HG03354 (cell line): Measurements from ENCODE around the gene WDR41.
"Not testable (repeated sequence)": the region's sequence is repeated elsewhere in the genome, so short reads cannot be mapped to it uniquely, and the experiment has no call there.

ENCODE experiments used
- ATAC-seq: cut with Tn5 transposase; IDR thresholded peaks from one replicate; pipeline ENCODE4 v1.9.1; 2021; ENCODE audit warnings: mild to moderate bottlenecking; ENCODE audit not compliant: unreplicated experiment, poor library complexity, severe bottlenecking

The WDR41 gene, protein sequence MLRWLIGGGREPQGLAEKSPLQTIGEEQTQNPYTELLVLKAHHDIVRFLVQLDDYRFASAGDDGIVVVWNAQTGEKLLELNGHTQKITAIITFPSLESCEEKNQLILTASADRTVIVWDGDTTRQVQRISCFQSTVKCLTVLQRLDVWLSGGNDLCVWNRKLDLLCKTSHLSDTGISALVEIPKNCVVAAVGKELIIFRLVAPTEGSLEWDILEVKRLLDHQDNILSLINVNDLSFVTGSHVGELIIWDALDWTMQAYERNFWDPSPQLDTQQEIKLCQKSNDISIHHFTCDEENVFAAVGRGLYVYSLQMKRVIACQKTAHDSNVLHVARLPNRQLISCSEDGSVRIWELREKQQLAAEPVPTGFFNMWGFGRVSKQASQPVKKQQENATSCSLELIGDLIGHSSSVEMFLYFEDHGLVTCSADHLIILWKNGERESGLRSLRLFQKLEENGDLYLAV

DNA sequence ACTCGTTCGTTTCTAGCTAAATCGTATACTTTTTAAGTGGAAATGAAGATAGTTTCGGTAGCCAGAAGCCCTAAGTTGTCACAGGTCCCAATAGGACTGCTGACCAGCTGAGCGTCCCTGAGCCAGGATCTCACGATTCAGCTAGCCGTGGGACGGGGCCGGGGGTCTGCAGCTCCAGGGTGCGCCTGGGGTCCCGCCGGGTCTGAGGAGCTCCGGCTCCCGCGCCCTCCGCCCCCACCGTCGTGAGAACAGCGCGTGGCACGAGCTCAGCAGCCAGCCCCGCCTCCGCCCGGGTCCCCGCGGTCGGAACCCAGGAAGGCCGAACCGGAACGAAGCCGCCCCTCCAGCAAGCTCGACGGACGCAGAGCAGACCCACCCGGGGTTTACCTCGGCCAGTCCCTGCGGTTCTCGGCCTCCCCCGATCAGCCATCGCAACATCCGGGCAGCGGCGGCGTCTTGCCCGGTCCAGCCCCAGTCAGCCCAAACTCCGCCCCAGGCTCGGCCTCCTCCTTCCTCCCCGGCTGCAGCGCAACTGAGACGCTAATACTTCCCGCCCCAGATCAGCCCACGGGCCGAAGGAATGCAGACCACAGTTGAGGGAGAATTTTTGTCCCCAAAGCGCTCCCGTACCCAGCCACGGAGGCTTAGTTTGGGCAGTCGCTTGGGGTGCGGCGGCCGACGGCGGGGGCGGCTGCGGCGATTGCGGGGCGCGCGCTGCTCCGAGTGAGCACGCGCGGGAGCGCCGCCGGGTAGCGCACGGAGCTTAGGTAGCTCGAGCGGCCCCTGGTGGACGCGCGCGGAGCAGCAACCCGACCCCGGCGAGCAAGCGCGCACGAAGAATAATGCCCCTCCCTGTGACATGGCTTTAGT, at the start of gene WDR41:
WDR41 (minus strand) TSS at position 534 of the 870 bp plus-strand sequence; CDS start at position 438, 96 bp downstream.
- peak; percentile 92 for ATAC-seq

DNA sequence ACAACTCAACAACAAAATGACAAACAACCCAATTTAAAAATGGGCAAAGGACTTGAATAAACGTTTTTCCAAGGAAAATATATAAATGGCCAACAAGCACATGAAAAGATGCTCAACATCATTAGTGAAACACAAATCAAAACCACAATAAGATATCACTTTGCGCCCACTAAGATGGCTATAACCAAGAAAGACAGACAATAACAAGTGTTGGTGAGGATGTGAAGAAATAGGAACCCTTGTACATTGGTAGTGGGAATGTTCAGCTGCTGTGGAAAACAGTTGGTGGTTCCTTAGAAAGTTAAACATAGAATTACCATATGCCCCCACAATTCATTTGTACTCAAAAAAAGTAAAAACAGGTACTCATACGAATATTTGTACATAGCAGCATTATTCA, 39.2 kb upstream of the WDR41 start:
- ATAC-seq, result no peak

GRCh38 chr5:77518304-77518703, 26.2 kb upstream of the WDR41 start:
- no peak for ATAC-seq

DNA sequence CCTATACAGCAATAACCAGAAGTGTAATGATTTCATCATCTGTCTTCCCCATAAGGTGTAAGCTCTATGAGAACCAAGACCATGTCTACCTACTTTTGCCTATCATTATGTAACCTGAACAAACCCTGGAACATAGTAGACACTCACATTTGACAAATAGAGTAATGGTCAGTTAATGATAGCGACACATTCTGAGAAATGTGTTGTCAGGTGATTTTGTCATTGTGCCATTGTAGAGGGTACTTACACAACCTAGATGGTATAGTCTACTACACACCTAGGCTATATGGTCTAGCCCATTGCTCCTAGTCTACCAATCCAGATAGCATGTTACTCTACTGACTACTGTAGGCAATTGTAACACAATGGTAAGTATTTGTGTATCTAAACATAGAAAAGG, 22.3 kb upstream of the WDR41 start:
- ATAC-seq, result no peak

- ATAC-seq, result no peak
These were observed 21.2 kb upstream of the WDR41 start for GRCh38 chr5:77513321-77513720.

GRCh38 chr5:77501132-77501531, 9.0 kb upstream of the WDR41 start:
- ATAC-seq, result not testable (repeated sequence)

GRCh38 chr5:77499973-77500372, 7.9 kb upstream of the WDR41 start:
- ATAC-seq, result no peak

DNA sequence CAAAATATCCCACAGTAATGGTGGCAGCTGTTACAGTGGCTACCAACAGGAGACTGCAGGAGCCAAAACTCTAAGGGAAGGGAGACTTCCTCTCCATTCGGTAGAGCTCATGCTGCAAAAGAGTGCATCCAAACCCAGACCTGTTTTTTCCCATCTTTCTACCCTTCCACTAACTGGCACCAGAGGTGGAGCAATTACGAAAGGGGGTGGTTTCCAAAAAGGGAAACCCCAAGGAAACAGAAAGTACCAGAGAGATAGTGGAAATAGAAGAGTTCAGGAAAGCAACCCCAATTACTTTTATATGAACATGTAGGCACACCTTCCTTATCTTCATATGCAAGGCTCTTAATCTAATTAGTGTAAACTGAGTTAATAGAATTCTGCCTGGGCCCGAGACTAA, 7.3 kb upstream of the WDR41 start:
- no peak for ATAC-seq

DNA sequence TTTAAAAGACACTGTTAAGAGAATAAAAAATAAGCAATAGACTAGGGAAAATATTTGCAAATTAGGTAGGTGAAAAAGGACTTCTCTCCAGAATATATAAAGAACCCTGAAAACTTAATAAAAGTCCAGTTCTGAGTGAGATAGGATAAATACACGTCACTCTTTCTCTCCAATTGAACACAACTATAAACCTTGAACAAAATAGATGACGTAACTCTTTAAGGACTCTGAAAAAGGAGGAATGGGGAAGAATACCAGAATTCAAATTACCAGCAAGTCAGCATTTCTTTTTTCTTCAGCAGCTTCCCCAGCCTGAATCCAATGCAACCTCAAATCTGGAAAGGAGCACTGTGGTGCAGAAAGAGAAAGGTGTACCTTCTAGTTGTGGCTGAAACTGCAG, 6.8 kb upstream of the WDR41 start:
- ATAC-seq, result no peak

GRCh38 chr5:77494935-77495334, 2.8 kb upstream of the WDR41 start:
- no peak for ATAC-seq

DNA sequence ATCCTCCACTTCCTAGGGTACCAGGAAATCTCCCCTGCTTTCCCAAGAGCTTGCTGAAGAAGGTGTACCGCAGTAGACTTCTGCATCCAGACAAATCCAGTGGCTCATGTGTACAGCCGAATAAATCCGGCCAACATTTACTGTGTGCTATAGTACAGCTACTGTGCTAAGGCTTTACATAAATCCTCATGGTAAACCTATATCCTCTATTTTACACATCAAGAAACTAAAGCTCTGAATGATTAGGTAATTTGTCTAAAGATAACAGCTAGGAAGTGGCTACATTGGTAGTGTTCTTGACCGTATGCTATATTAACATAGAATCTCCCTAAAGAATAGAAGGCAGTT, 511 bp upstream of the WDR41 start:
- ATAC-seq, result peak; percentile 12

DNA sequence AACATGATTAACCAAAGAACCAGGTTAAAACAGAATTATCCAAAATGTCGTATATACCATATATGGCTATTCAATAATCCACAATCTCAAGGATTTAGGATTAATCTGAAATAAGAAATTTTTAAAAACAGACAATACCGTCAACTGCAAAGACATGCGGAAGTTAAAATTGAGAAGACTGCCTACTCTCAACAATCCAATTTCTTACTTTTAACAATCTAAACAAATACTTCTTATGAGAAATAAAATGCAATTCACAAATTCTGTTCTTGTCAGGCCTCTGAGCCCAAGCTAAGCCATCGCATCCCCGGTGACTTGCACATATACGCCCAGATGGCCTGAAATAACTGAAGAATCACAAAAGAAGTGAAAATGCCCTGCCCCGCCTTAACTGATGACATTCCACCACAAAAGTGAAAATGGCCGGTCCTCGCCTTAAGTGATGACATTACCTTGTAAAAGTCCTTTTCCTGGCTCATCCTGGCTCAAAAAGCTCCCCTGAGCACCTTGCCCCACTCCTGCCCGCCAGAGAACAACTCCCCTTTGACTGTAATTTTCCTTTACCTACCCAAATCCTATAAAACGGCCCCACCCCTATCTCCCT, 1.3 kb downstream of the WDR41 start:
- not testable (repeated sequence) for ATAC-seq

- no peak for ATAC-seq
These were observed 5.7 kb downstream of the WDR41 start for GRCh38 chr5:77486344-77486962.

DNA sequence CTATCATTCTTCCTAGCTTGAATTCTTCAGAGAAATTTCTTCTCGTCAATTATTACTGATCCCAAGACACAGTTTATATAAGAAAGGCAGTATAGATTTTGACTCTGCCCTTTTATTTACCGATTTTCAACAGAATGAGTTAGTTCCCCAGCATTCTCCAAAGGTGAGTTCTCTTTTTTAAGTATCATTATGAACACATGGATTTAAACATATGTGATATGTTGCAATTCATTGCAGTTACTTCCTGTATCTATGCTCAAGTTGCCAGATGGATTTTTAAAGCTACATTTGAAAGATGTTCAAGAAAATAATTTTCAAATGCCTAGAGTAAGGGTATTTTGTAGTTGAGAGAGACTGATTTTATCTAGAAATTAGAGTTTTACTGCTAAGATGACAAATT, 8.4 kb downstream of the WDR41 start:
- ATAC-seq, result no peak

- ATAC-seq, result not testable (repeated sequence)
These were observed 17.1 kb downstream of the WDR41 start for GRCh38 chr5:77475041-77475440.

DNA sequence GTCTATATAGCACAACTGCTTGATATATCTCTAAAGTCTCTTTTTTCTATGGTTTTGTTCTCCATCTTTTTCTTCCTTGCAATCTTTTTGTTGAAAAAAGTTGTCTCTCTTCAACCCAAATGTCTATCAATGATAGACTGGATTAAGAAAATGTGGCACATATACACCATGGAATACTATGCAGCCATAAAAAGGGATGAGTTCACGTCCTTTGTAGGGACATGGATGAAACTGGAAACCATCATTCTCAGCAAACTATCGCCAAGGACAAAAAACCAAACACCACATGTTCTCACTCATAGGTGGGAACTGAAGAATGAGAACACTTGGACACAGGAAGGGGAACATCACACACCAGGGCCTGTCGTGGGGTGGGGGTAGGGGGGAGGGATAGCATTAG, 23.2 kb downstream of the WDR41 start:
- ATAC-seq, result not testable (repeated sequence)

GRCh38 chr5:77463905-77464304, 28.2 kb downstream of the WDR41 start:
- no peak for ATAC-seq

- no peak for ATAC-seq
These were observed 30.8 kb downstream of the WDR41 start for GRCh38 chr5:77461287-77461686.

GRCh38 chr5:77454123-77454522, 38.0 kb downstream of the WDR41 start:
- ATAC-seq, result no peak

GRCh38 chr5:77452351-77452750, 39.8 kb downstream of the WDR41 start:
- no peak for ATAC-seq
